NCI-H774 (cell line): ENCODE data around the gene IL1A.

Experiments
- DNase-seq: peaks from one replicate; lab custom pipeline; 2025; lab: John Stamatoyannopoulos, UW

IL1A gene

DNA sequence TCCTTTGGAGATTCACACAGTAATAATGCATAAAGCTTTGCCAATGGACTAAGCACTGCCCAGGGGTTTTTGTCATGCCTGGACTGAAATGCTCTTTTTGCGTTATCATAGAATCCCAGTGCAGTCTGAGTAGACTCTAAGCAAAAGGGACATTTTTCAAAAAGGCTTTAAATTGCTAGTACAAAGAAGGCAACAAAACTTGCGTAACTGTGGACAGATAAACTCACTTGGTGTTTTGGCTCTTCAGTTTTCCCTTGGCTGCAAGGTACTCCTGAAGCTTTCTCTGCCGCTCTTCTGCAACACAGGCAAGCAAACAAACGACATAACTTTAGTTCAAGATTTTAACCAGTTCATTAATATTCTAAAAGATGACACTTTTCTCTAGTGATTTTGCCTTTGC lies 22.0 kb downstream of the IL1A start:
- DNase-seq = no peak

DNA sequence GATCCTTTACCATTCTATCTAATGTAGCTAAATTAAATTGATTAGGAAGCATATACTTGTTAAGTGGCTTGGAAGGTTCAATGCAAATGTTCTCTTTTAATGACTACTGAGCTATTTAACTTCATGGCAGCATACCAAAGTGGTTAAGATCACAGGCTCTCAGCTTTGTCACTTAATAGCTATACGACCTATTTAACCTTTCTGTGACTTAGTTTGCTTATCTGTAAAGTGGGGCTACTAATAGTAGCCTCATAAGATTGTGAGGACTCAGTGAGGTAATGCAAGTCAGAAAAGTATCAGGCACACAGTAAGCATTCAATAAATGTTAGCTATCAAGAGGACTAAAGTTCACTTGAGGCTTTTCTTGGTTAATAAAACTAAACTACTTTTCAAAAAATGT lies 24.1 kb downstream of the IL1A start:
- DNase-seq = no peak

GRCh38 chr2:112758711-112759110 lies 25.6 kb downstream of the IL1A start:
- DNase-seq = no peak

DNA sequence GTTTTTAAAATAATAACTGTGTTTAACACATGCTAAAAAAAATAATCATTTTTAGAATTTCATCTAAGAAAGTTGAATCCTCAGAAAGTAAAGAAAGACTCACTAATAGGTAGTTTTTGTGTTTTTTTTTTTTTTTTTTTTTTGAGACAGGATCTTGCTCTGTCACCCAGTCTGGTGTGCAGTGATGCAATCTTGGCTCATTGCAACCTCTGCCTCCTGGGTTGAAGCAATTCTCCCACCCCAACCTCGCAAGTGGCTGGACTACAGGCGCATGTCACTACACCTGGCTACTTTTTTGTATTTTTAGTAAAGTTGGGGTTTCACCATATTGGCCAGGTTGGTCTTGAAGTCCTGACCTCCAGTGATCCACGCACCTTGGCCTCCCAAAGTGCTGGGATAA lies 27.0 kb downstream of the IL1A start:
- no peak for DNase-seq

- no peak for DNase-seq
Observed at GRCh38 chr2:112756207-112756606, 28.1 kb downstream of the IL1A start.

GRCh38 chr2:112755444-112755843 lies 28.8 kb downstream of the IL1A start:
- DNase-seq = no peak

DNA sequence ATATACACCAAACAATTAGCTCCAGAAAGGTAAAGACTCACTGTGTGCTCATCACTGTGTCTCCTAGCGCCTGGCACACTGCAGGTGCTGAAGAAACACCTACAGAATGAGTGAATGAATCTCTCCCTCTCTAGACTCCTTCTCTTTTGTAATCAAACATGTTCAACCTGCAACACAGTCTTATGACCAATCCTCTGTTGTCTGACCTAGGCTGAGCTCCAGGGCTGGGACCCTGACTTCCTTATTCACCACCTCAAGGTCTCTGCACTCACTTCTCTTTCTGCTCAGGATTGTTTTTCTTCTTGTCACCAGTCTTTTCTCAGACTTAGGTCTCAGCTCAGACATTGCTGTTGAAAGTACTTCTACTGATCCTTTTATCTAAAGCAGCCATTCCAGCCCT lies 29.7 kb downstream of the IL1A start:
- no peak for DNase-seq

GRCh38 chr2:112752667-112753066 lies 31.6 kb downstream of the IL1A start:
- no peak for DNase-seq

- DNase-seq = no peak
Observed at GRCh38 chr2:112751451-112752197, 32.7 kb downstream of the IL1A start.

- DNase-seq = no peak
Observed at GRCh38 chr2:112750560-112750843, 33.8 kb downstream of the IL1A start.

GRCh38 chr2:112749755-112750559 lies 34.3 kb downstream of the IL1A start:
- peak; percentile 24 for DNase-seq

- DNase-seq = no peak
Observed at GRCh38 chr2:112740527-112740926, 43.8 kb downstream of the IL1A start.

DNA sequence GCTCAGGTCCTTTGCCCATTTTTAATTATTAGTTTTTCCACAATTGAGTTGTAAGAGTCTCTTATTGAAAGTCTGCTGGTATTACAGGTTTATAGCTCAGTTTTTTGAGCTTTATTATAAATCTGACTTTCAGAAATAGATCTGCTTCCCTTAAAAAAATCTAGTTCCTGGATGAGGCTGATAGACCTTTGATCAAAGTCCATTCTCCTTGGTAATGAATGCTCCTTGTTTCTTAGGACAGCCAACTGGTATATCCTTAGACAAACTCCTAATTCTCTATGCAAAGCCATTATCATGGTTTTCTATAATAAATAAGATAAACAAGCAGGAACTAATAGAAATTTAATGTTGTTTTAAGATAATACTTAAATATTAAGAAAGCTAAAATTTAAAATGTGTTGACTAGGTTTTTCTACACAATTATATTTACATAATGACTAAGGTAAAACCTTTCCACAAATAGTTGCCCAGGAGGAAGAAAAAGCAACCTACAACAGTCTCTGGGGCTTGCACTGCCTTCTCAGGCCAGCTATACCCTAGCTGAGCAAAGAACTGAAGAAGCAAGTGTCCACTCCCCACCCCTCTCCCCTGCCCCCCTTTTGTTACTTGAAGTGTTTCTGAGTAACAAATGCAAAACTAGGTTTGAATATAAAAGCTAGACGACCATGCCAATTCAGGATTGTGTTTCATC lies 46.6 kb downstream of the IL1A start:
- no peak for DNase-seq

- DNase-seq = no peak
Observed at GRCh38 chr2:112733871-112734270, 50.4 kb downstream of the IL1A start.

DNA sequence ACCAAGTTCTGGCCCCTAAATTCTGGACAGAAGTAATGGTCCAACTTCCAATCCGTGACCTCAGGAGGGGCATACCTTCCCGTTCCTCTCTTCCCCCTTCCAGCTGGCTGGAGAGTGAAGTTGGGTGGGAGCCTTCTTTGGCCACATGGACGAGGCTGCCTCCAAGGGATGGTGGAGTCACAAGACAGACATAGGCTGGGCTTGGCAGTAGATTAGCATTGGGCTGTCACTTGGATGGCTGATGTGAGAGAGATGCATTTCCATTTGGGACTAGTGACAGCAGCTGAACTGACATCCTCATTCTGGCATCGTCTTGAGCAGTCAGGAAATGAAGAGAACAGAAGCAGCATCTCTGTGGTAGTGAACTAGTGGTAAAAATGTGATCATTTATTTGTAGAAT lies 50.8 kb downstream of the IL1A start:
- DNase-seq = no peak

DNA sequence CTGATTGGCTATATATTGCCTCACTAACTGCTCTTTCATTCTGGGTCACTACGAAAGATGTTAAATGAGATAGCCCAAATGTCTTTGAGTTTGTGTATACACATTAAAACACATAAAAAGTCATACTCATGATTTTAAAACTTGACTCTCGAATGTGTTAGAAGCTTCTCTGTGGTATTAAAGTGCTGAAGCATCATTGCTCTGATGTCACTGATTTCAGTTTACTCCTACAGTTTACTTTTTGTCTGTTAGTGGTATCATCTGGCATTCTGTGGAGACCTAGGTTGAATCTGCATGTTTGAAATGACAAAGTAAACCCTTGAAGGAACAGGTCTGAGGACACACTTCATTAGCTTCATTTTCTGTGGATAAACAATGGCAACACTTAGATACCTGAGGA lies 52.8 kb downstream of the IL1A start:
- DNase-seq = no peak

DNA sequence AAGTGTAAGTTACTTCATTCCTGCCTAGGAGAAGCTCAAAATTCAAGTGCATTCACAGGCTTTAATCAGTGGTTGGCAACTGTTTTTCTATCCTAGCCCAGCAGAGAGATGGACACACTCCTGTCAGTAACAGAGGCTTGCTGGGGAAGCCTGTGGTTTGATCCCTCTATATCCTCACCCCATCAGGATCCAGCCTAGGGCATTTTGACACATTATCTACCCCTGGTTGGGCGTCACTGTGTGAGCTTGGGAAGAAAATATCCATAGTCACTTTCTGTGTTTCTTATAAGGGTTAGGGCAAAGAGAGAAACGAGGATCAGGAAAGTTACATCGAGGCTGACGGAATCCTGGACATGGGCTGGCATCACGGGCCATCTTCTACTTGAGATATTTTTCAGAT lies 53.5 kb downstream of the IL1A start:
- DNase-seq = no peak

- DNase-seq = no peak
Observed at GRCh38 chr2:112730216-112730615, 54.1 kb downstream of the IL1A start.

DNA sequence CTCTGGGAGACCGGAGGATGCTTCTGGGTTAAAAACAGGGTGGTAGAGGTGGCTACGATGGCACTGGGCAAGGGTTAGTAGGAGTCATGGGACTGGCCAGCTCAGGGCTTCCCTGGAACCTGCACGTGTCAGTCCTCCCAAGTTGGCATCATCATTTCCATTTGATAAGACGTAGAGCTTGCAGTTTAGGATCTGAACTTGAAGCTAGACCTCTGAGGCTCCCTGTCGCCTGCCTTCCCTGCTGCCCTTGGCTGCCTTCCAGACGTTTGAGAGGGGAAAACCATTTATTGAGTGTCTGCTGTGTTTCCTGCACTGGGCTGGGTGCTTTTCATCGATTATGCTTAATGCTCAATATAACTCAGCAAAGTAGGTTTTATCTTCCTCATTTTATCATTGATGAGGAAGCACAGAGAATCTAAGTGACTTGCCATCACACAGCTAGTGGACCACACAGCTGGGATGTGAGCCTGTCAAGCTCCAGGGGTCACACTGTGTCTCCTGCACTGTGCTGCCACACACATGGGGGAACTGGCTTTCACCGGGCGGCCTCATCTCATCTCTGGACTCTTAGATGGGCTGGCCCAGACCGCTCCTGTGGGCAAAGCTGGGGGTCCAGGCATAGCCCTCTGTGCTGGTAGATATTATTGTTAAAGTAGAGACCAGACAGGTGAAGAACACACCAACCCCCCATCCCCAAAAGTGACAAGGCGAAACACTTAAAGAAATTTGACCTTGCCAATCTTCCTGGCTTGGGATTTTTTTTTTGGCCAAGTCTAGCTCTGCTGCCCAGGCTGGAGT lies 55.7 kb downstream of the IL1A start:
- DNase-seq = no peak

DNA sequence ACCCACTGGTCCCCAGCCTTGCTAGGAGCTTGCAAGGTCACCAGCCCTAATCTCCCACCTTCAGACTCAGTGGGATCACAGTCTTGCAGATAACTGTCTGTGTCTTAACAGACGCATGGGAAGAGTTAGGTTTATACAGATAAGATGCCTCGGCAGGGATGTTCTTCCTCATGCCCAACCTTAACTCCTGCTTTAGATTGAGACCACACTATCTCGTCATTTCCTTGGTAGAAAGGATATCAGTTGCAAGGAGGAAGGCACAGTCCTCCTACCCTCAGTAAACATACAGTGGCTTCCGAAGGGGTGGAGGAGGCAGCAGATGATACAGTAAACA lies 56.3 kb downstream of the IL1A start:
- DNase-seq = no peak

GRCh38 chr2:112727276-112728028 lies 56.8 kb downstream of the IL1A start:
- no peak for DNase-seq
